ENCODE results near the gene AKAP3. TPM values are rescaled to one million over a fixed set of nuclear protein-coding genes. Genes with fewer than 3 reads are reported as not detected.

AKAP3 gene
- total RNA-seq, 1 donor from 2014 or later, result 1.4 TPM

- no peaks in the 10 kb centered on the region for H3K4me1 ChIP-seq (ENCODE audit: insufficient read depth, low read length)
- FAIRE-seq, result no peak
- no peaks in the 10 kb centered on the region for H3K9me3 ChIP-seq (ENCODE audit: insufficient read depth, low read depth, low read length)
- H4K20me1 ChIP-seq (ENCODE audit: insufficient read depth, low read length), result no peaks in the 10 kb centered on the region
- no peak overlapping the region for H3K4me3 ChIP-seq (ENCODE audit: insufficient read depth, low read depth, low read length)
- H3K4me3 Mint-ChIP-seq (ENCODE audit: unreplicated experiment), result no peak overlapping the region
- no peak overlapping the region for H3K4me2 ChIP-seq (ENCODE audit: low read length)
- H3K4me1 Mint-ChIP-seq (ENCODE audit: low read depth, unreplicated experiment), result no peaks in the 10 kb centered on the region
- H3K9me3 Mint-ChIP-seq (ENCODE audit: unreplicated experiment), result no peaks in the 10 kb centered on the region
- no peaks in the 10 kb centered on the region for H3K79me2 ChIP-seq (ENCODE audit: insufficient read depth, low read length)
- TF ChIP-seq CTCF (IDR thresholded peaks at IDR 0.05; ENCODE audit: insufficient read depth, low read depth, low read length) (no peak), EZH2 (IDR thresholded peaks at IDR 0.05; ENCODE audit: insufficient read depth, low read length) (no peak)
- no peak overlapping the region for H3K27ac Mint-ChIP-seq (ENCODE audit: unreplicated experiment)
- no peaks in the 10 kb centered on the region for H3K27me3 ChIP-seq (ENCODE audit: insufficient read depth, low read length)
- no peak overlapping the region for H3K9ac ChIP-seq (ENCODE audit: low read length)
- DNase-seq (ENCODE audit: low read depth), result no peak
- H3K27ac ChIP-seq (ENCODE audit: low read depth, low read length), result no peak overlapping the region
- peaks cover 10% of the 10 kb centered on the region for H3K36me3 ChIP-seq (ENCODE audit: insufficient read depth, low read length)
- peaks cover 8% of the 10 kb centered on the region for H3K36me3 Mint-ChIP-seq (ENCODE audit: low read depth, unreplicated experiment)
- no peak overlapping the region for H2AFZ ChIP-seq (ENCODE audit: low read depth, low read length)
- H3K27me3 Mint-ChIP-seq (ENCODE audit: low read depth, unreplicated experiment), result no peaks in the 10 kb centered on the region
Observed at GRCh38 chr12:4615667-4616066, 33.2 kb downstream of the AKAP3 start.

- TF ChIP-seq CTCF (IDR thresholded peaks at IDR 0.05; ENCODE audit: insufficient read depth, low read depth, low read length), result no peak
- no peak for TF ChIP-seq EZH2 (IDR thresholded peaks at IDR 0.05; ENCODE audit: insufficient read depth, low read length)
- Histone ChIP-seq H3K4me1 (ENCODE audit: insufficient read depth, low read length) (peaks cover 3% of the 10 kb centered on the region), H3K27ac (ENCODE audit: low read depth, low read length) (no peak overlapping the region), H3K27me3 (ENCODE audit: insufficient read depth, low read length) (no peaks in the 10 kb centered on the region), H3K79me2 (ENCODE audit: insufficient read depth, low read length) (peaks cover 21% of the 10 kb centered on the region), H3K9ac (ENCODE audit: low read length) (no peak overlapping the region), H3K4me2 (ENCODE audit: low read length) (no peak overlapping the region), H3K36me3 (ENCODE audit: insufficient read depth, low read length) (peaks cover 12% of the 10 kb centered on the region), H3K9me3 (ENCODE audit: insufficient read depth, low read depth, low read length) (no peaks in the 10 kb centered on the region), H2AFZ (ENCODE audit: low read depth, low read length) (no peak overlapping the region), H4K20me1 (ENCODE audit: insufficient read depth, low read length) (no peaks in the 10 kb centered on the region), H3K4me3 (ENCODE audit: insufficient read depth, low read depth, low read length) (no peak overlapping the region)
- H3K4me1 Mint-ChIP-seq (ENCODE audit: low read depth, unreplicated experiment), result no peaks in the 10 kb centered on the region
- no peak for DNase-seq (ENCODE audit: low read depth)
- no peak overlapping the region for H3K4me3 Mint-ChIP-seq (ENCODE audit: unreplicated experiment)
- H3K9me3 Mint-ChIP-seq (ENCODE audit: unreplicated experiment), result no peaks in the 10 kb centered on the region
- H3K27me3 Mint-ChIP-seq (ENCODE audit: low read depth, unreplicated experiment), result no peaks in the 10 kb centered on the region
- peaks cover 14% of the 10 kb centered on the region for H3K36me3 Mint-ChIP-seq (ENCODE audit: low read depth, unreplicated experiment)
- FAIRE-seq, result no peak
- H3K27ac Mint-ChIP-seq (ENCODE audit: unreplicated experiment), result no peak overlapping the region
Observed at GRCh38 chr12:4610481-4610880, 38.4 kb downstream of the AKAP3 start.

- H3K9me3 Mint-ChIP-seq (ENCODE audit: unreplicated experiment), result no peaks in the 10 kb centered on the region
- FAIRE-seq, result no peak
- H3K27ac Mint-ChIP-seq (ENCODE audit: unreplicated experiment), result no peak overlapping the region
Observed at GRCh38 chr12:4609071-4609470, 39.8 kb downstream of the AKAP3 start.

More at GRCh38 chr12:4609071-4609470, 39.8 kb downstream of the AKAP3 start:
- TF ChIP-seq EZH2 (IDR thresholded peaks at IDR 0.05; ENCODE audit: insufficient read depth, low read length) (no peak), CTCF (IDR thresholded peaks at IDR 0.05; ENCODE audit: insufficient read depth, low read depth, low read length) (no peak)
- H3K4me1 Mint-ChIP-seq (ENCODE audit: low read depth, unreplicated experiment), result no peaks in the 10 kb centered on the region
- no peak overlapping the region for H3K4me3 Mint-ChIP-seq (ENCODE audit: unreplicated experiment)
- Histone ChIP-seq H3K9me3 (ENCODE audit: insufficient read depth, low read depth, low read length) (no peaks in the 10 kb centered on the region), H3K79me2 (ENCODE audit: insufficient read depth, low read length) (peaks cover 29% of the 10 kb centered on the region), H3K9ac (ENCODE audit: low read length) (no peak overlapping the region), H3K4me1 (ENCODE audit: insufficient read depth, low read length) (peaks cover 3% of the 10 kb centered on the region), H3K4me3 (ENCODE audit: insufficient read depth, low read depth, low read length) (no peak overlapping the region), H3K4me2 (ENCODE audit: low read length) (no peak overlapping the region), H3K27me3 (ENCODE audit: insufficient read depth, low read length) (no peaks in the 10 kb centered on the region), H3K27ac (ENCODE audit: low read depth, low read length) (no peak overlapping the region), H3K36me3 (ENCODE audit: insufficient read depth, low read length) (peaks cover 12% of the 10 kb centered on the region), H4K20me1 (ENCODE audit: insufficient read depth, low read length) (no peaks in the 10 kb centered on the region), H2AFZ (ENCODE audit: low read depth, low read length) (no peak overlapping the region)
- no peaks in the 10 kb centered on the region for H3K27me3 Mint-ChIP-seq (ENCODE audit: low read depth, unreplicated experiment)
- no peak for DNase-seq (ENCODE audit: low read depth)
- peaks cover 13% of the 10 kb centered on the region for H3K36me3 Mint-ChIP-seq (ENCODE audit: low read depth, unreplicated experiment)
